ENCODE measurements around the gene LMOD3.

The LMOD3 gene

GRCh38 chr3:69091389-69092029 is 30.9 kb downstream of the LMOD3 start:
- H3K9ac ChIP-seq (ENCODE audit: low read depth, low read length): no peak overlapping the region
- no peaks in the 10 kb centered on the region for H3K9me3 ChIP-seq (replicated peaks; ENCODE audit: low read length)
- H3K4me1 ChIP-seq (ENCODE audit: control insufficient read depth, insufficient read depth, low read length): peaks cover 74% of the 10 kb centered on the region
- H3K4me3 ChIP-seq (ENCODE audit: low read length): no peak overlapping the region
- H3K36me3 ChIP-seq (ENCODE audit: insufficient read depth, low read length): peaks cover 29% of the 10 kb centered on the region
- H3K4me2 ChIP-seq (ENCODE audit: low read length): peak overlapping the region; percentile 19
- H3K27me3 ChIP-seq (ENCODE audit: control insufficient read depth, insufficient read depth, low read length): no peaks in the 10 kb centered on the region

GRCh38 chr3:69090021-69090420 is 32.4 kb downstream of the LMOD3 start:
- H3K36me3 ChIP-seq (ENCODE audit: insufficient read depth, low read length): peaks cover 28% of the 10 kb centered on the region
- no peaks in the 10 kb centered on the region for H3K9me3 ChIP-seq (replicated peaks; ENCODE audit: low read length)
- peak overlapping the region; percentile 63 for H3K4me2 ChIP-seq (ENCODE audit: low read length)
- peaks cover 72% of the 10 kb centered on the region for H3K4me1 ChIP-seq (ENCODE audit: control insufficient read depth, insufficient read depth, low read length)
- H3K9ac ChIP-seq (ENCODE audit: low read depth, low read length): peak overlapping the region; percentile 32
- H3K4me3 ChIP-seq (ENCODE audit: low read length): no peak overlapping the region
- H3K27me3 ChIP-seq (ENCODE audit: control insufficient read depth, insufficient read depth, low read length): no peaks in the 10 kb centered on the region

GRCh38 chr3:69088063-69088462 is 34.3 kb downstream of the LMOD3 start:
- H3K9ac ChIP-seq (ENCODE audit: low read depth, low read length): peak overlapping the region; percentile 95
- H3K4me2 ChIP-seq (ENCODE audit: low read length): peak overlapping the region; percentile 86
- peaks cover 70% of the 10 kb centered on the region for H3K4me1 ChIP-seq (ENCODE audit: control insufficient read depth, insufficient read depth, low read length)
- H3K36me3 ChIP-seq (ENCODE audit: insufficient read depth, low read length): peaks cover 21% of the 10 kb centered on the region
- H3K4me3 ChIP-seq (ENCODE audit: low read length): peak overlapping the region; percentile 25
- H3K9me3 ChIP-seq (replicated peaks; ENCODE audit: low read length): no peaks in the 10 kb centered on the region
- H3K27me3 ChIP-seq (ENCODE audit: control insufficient read depth, insufficient read depth, low read length): no peaks in the 10 kb centered on the region

- peak overlapping the region; percentile 92 for H3K4me3 ChIP-seq (ENCODE audit: low read length)
- peak overlapping the region; percentile 95 for H3K9ac ChIP-seq (ENCODE audit: low read depth, low read length)
- H3K4me1 ChIP-seq (ENCODE audit: control insufficient read depth, insufficient read depth, low read length): peaks cover 76% of the 10 kb centered on the region
- H3K9me3 ChIP-seq (replicated peaks; ENCODE audit: low read length): no peaks in the 10 kb centered on the region
- H3K36me3 ChIP-seq (ENCODE audit: insufficient read depth, low read length): peaks cover 14% of the 10 kb centered on the region
- no peaks in the 10 kb centered on the region for H3K27me3 ChIP-seq (ENCODE audit: control insufficient read depth, insufficient read depth, low read length)
- peak overlapping the region; percentile 86 for H3K4me2 ChIP-seq (ENCODE audit: low read length)
These were observed 35.2 kb downstream of the LMOD3 start for GRCh38 chr3:69087030-69087791.

GRCh38 chr3:69085833-69086722 is 36.3 kb downstream of the LMOD3 start:
- Histone ChIP-seq H3K36me3 (ENCODE audit: insufficient read depth, low read length) (peaks cover 13% of the 10 kb centered on the region), H3K27me3 (ENCODE audit: control insufficient read depth, insufficient read depth, low read length) (no peaks in the 10 kb centered on the region), H3K4me2 (ENCODE audit: low read length) (peak overlapping the region; percentile 86), H3K4me3 (ENCODE audit: low read length) (peak overlapping the region; percentile 92), H3K9me3 (replicated peaks; ENCODE audit: low read length) (no peaks in the 10 kb centered on the region), H3K9ac (ENCODE audit: low read depth, low read length) (peak overlapping the region; percentile 95), H3K4me1 (ENCODE audit: control insufficient read depth, insufficient read depth, low read length) (peaks cover 73% of the 10 kb centered on the region)

- peak overlapping the region; percentile 92 for H3K4me3 ChIP-seq (ENCODE audit: low read length)
- H3K4me1 ChIP-seq (ENCODE audit: control insufficient read depth, insufficient read depth, low read length): peaks cover 73% of the 10 kb centered on the region
- H3K9me3 ChIP-seq (replicated peaks; ENCODE audit: low read length): no peaks in the 10 kb centered on the region
- no peaks in the 10 kb centered on the region for H3K27me3 ChIP-seq (ENCODE audit: control insufficient read depth, insufficient read depth, low read length)
- peak overlapping the region; percentile 86 for H3K4me2 ChIP-seq (ENCODE audit: low read length)
- peak overlapping the region; percentile 95 for H3K9ac ChIP-seq (ENCODE audit: low read depth, low read length)
- peaks cover 9% of the 10 kb centered on the region for H3K36me3 ChIP-seq (ENCODE audit: insufficient read depth, low read length)
These were observed 37.1 kb downstream of the LMOD3 start for GRCh38 chr3:69085168-69085832.

GRCh38 chr3:69084326-69085167 is 37.8 kb downstream of the LMOD3 start, which contains the start of gene ARL6IP5:
Gene ARL6IP5, plus strand, starts transcription at chr3:69084937. Its CDS starts 111 bp downstream, at chr3:69085048.
- Histone ChIP-seq H3K9me3 (replicated peaks; ENCODE audit: low read length) (no peaks in the 10 kb centered on the region), H3K27me3 (ENCODE audit: control insufficient read depth, insufficient read depth, low read length) (no peaks in the 10 kb centered on the region), H3K4me1 (ENCODE audit: control insufficient read depth, insufficient read depth, low read length) (peaks cover 66% of the 10 kb centered on the region), H3K36me3 (ENCODE audit: insufficient read depth, low read length) (peaks cover 6% of the 10 kb centered on the region), H3K4me2 (ENCODE audit: low read length) (peak within 1 kb of the TSS; percentile 86), H3K4me3 (ENCODE audit: low read length) (peak within 1 kb of the TSS; percentile 92), H3K9ac (ENCODE audit: low read depth, low read length) (peak within 1 kb of the TSS; percentile 95)

GRCh38 chr3:69082805-69083204 is 39.6 kb downstream of the LMOD3 start:
- Histone ChIP-seq H3K27me3 (ENCODE audit: control insufficient read depth, insufficient read depth, low read length) (no peaks in the 10 kb centered on the region), H3K4me1 (ENCODE audit: control insufficient read depth, insufficient read depth, low read length) (peaks cover 64% of the 10 kb centered on the region), H3K36me3 (ENCODE audit: insufficient read depth, low read length) (no peaks in the 10 kb centered on the region), H3K9me3 (replicated peaks; ENCODE audit: low read length) (no peaks in the 10 kb centered on the region), H3K4me2 (ENCODE audit: low read length) (peak overlapping the region; percentile 86), H3K4me3 (ENCODE audit: low read length) (no peak overlapping the region), H3K9ac (ENCODE audit: low read depth, low read length) (peak overlapping the region; percentile 46)

- Histone ChIP-seq H3K9ac (ENCODE audit: low read depth, low read length) (peak overlapping the region; percentile 46), H3K9me3 (replicated peaks; ENCODE audit: low read length) (no peaks in the 10 kb centered on the region), H3K4me2 (ENCODE audit: low read length) (peak overlapping the region; percentile 86), H3K36me3 (ENCODE audit: insufficient read depth, low read length) (no peaks in the 10 kb centered on the region), H3K4me3 (ENCODE audit: low read length) (no peak overlapping the region), H3K4me1 (ENCODE audit: control insufficient read depth, insufficient read depth, low read length) (peaks cover 63% of the 10 kb centered on the region), H3K27me3 (ENCODE audit: control insufficient read depth, insufficient read depth, low read length) (no peaks in the 10 kb centered on the region)
These were observed 40.0 kb downstream of the LMOD3 start for GRCh38 chr3:69082361-69082760.

GRCh38 chr3:69081583-69082262 is 40.7 kb downstream of the LMOD3 start:
- H3K9me3 ChIP-seq (replicated peaks; ENCODE audit: low read length): no peaks in the 10 kb centered on the region
- no peaks in the 10 kb centered on the region for H3K36me3 ChIP-seq (ENCODE audit: insufficient read depth, low read length)
- no peak overlapping the region for H3K9ac ChIP-seq (ENCODE audit: low read depth, low read length)
- no peak overlapping the region for H3K4me3 ChIP-seq (ENCODE audit: low read length)
- peaks cover 58% of the 10 kb centered on the region for H3K4me1 ChIP-seq (ENCODE audit: control insufficient read depth, insufficient read depth, low read length)
- peak overlapping the region; percentile 86 for H3K4me2 ChIP-seq (ENCODE audit: low read length)
- no peaks in the 10 kb centered on the region for H3K27me3 ChIP-seq (ENCODE audit: control insufficient read depth, insufficient read depth, low read length)

Data from skeletal muscle satellite cell (primary cell).